Measurements from ENCODE around the gene C19orf47. TPM values are rescaled to one million over a fixed set of nuclear protein-coding genes. Genes with fewer than 3 reads are reported as not detected.

Gene C19orf47
- total and polyA plus RNA-seq, 2 experiments from 2014 or later = 6.2 to 11.2 TPM

DNA sequence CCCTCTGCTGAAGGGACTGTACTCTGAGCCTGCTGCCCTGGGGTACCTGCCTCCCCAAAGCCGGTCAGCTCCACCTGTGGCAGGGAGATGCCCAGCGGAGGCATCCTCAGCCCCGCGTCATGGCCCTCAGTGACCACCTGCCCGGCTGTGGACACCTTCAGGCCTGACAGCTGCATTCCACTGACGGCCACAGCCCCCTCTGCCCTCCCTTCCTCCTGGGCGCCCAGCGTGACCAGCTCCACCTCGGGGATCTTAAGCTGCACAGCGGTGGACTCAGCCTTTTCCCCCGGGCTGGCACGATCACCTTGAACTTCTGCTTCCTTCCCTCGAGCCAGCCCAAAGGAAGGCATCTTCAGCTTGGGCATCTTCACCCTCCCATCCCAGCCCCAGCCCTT lies 46.6 kb upstream of the C19orf47 start:
- H3K9ac ChIP-seq = no peak overlapping the region
- no peaks in the 10 kb centered on the region for H3K4me1 ChIP-seq (ENCODE audit: insufficient read depth)
- no peaks in the 10 kb centered on the region for H3K27me3 ChIP-seq (replicated peaks; ENCODE audit: insufficient read depth)
- H3K79me2 ChIP-seq (ENCODE audit: insufficient read depth) = no peaks in the 10 kb centered on the region
- DNase-seq = no peak
- WGBS, 2 experiments (ENCODE audit: low coverage in 1 of 2, low lambda C conversion rate in 2 of 2, missing lambda C conversion rate in 2 of 2) = 78 to 81% methylated on average over 13 of the region's 13 CpGs
- H3K4me3 ChIP-seq = no peak overlapping the region
- no peaks in the 10 kb centered on the region for H3K9me3 ChIP-seq (ENCODE audit: low read depth)
- no peak overlapping the region for H3K27ac ChIP-seq
- TF ChIP-seq EZH2phosphoT487 (IDR thresholded peaks at IDR 0.05; ENCODE audit: insufficient read depth, low read depth) (no peak), EZH2 (IDR thresholded peaks at IDR 0.05; ENCODE audit: insufficient read depth, poor library complexity, severe bottlenecking) (no peak)
- no peak overlapping the region for H3K4me2 ChIP-seq (ENCODE audit: unreplicated experiment)
- no peaks in the 10 kb centered on the region for H3K9me2 ChIP-seq (ENCODE audit: insufficient read depth)
- in situ Hi-C loops (cut with MboI) = no loop called here
- no peaks in the 10 kb centered on the region for H3K36me3 ChIP-seq (ENCODE audit: low read depth)
- no peaks in the 10 kb centered on the region for H4K20me1 ChIP-seq (ENCODE audit: insufficient read depth)
- no peaks in the 10 kb centered on the region for H3F3A ChIP-seq (ENCODE audit: insufficient read depth)
- no peak overlapping the region for H2AFZ ChIP-seq

DNA sequence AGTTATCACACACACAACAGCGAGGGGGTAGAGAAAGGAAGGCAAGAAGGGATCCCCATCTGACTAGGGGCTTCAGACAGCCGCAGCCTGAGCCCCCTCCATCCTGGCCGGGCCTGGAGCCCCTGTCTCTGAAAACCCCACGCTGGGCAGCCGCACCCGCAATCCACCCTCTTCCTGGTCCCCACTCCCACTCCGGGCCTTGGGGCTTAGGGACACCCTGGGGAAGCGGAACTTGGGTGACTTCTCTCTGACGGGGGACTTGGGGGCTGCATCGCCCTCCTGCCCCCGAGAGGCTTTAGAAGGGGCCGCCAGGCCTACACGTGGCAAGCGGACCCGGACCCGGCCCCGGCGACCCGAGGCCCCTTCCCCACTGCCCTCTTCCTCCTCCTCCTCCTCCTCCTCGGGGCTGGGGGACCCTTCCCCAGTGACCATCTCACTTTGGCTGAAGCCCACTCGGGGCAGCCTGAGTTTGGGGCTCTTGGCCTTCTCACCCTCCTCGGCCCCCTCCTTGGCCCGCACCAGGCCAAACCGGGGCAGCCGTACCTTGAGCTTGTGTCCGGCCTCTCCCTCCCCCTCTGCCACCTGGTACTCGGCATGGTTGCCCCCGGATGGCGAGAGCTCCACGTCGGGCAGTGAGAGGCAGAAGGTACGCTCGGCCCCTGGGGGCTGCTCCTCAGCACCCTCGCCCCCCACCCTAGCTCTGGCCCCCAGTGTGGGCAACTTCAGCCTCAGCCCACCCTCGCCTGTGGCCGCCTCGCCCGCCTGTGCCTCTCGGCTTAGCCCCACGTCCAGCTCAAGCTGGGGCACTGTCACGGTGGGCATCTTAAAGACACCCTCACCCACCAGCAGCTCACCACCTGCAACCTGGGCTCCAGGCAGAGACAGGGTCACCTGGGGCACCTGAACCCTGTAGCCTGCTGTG lies 46.0 kb upstream of the C19orf47 start:
- no peak overlapping the region for H2AFZ ChIP-seq
- H3K36me3 ChIP-seq (ENCODE audit: low read depth) = no peaks in the 10 kb centered on the region
- WGBS, 2 experiments (ENCODE audit: low coverage in 1 of 2, low lambda C conversion rate in 2 of 2, missing lambda C conversion rate in 2 of 2) = 82 to 84% methylated on average over 18 to 41 of the region's 41 CpGs
- in situ Hi-C loops (cut with MboI) = no loop called here
- H3K79me2 ChIP-seq (ENCODE audit: insufficient read depth) = no peaks in the 10 kb centered on the region
- no peaks in the 10 kb centered on the region for H3K9me2 ChIP-seq (ENCODE audit: insufficient read depth)
- no peaks in the 10 kb centered on the region for H4K20me1 ChIP-seq (ENCODE audit: insufficient read depth)
- no peak overlapping the region for H3K4me3 ChIP-seq
- DNase-seq = no peak
- no peak overlapping the region for H3K27ac ChIP-seq
- no peaks in the 10 kb centered on the region for H3F3A ChIP-seq (ENCODE audit: insufficient read depth)
- no peak overlapping the region for H3K4me2 ChIP-seq (ENCODE audit: unreplicated experiment)
- H3K9ac ChIP-seq = no peak overlapping the region
- H3K4me1 ChIP-seq (ENCODE audit: insufficient read depth) = no peaks in the 10 kb centered on the region
- H3K27me3 ChIP-seq (replicated peaks; ENCODE audit: insufficient read depth) = no peaks in the 10 kb centered on the region
- H3K9me3 ChIP-seq (ENCODE audit: low read depth) = no peaks in the 10 kb centered on the region
- TF ChIP-seq EZH2phosphoT487 (IDR thresholded peaks at IDR 0.05; ENCODE audit: insufficient read depth, low read depth) (no peak), EZH2 (IDR thresholded peaks at IDR 0.05; ENCODE audit: insufficient read depth, poor library complexity, severe bottlenecking) (no peak)

DNA sequence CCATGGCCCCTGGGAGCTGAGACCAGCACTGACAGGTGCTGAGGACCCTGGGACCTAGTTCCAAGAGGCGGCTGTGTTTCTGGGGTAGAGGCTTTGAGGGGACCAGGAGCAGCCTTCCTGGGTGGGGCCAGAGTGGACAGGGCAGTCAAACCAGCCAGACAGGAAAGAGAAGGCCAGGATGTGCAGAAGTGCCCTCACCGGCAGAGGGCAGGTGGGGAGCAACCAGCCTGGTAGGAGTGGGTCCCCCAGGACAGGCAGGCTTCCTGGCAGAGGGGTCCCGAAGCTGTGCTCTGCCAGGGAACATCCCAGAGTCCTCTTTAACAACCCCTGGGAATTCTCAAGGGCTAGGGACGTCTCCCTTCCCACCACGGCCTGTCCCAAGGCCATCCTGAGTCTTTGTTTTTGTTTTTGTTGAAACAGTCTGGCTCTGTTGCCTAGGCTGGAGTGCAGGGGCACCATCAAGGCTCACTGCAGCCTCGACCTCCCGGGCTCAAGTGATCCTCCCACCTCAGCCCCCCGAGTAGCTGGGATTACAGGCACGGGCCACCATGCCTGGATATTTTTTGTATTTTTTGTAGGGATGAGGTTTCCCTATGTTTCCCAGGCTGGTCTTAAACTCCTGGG lies 44.8 kb upstream of the C19orf47 start:
- H3K27ac ChIP-seq = no peak overlapping the region

DNA sequence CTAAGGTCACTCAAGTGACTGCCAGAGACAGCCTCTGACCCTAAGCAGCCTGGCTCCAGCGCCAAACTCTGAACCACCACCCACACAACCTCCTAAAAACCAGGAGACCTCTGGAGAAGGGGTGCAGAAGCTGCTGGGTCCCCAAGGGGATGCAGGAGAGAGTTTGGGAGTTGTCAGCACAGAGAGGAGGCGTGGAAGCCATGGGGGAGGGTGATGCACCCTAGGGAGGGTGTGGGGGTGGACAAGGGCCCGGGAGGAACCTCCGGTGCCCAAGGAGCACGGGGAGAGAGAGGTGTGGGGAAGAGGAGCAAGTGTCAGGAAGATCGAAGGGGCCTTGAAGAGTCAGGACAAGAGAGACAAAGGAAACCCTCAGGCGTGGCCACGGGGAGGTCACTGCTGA lies 43.9 kb upstream of the C19orf47 start:
- in situ Hi-C loops (cut with MboI) = no loop called here
- H3K27me3 ChIP-seq (replicated peaks; ENCODE audit: insufficient read depth) = no peaks in the 10 kb centered on the region
- no peak overlapping the region for H2AFZ ChIP-seq
- H3K4me2 ChIP-seq (ENCODE audit: unreplicated experiment) = no peak overlapping the region
- no peaks in the 10 kb centered on the region for H3K9me2 ChIP-seq (ENCODE audit: insufficient read depth)
- H3K36me3 ChIP-seq (ENCODE audit: low read depth) = no peaks in the 10 kb centered on the region
- no peaks in the 10 kb centered on the region for H3K9me3 ChIP-seq (ENCODE audit: low read depth)
- H4K20me1 ChIP-seq (ENCODE audit: insufficient read depth) = no peaks in the 10 kb centered on the region
- H3K9ac ChIP-seq = no peak overlapping the region
- no peak for DNase-seq
- no peaks in the 10 kb centered on the region for H3K79me2 ChIP-seq (ENCODE audit: insufficient read depth)
- no peak overlapping the region for H3K4me3 ChIP-seq
- no peaks in the 10 kb centered on the region for H3K4me1 ChIP-seq (ENCODE audit: insufficient read depth)
- TF ChIP-seq EZH2phosphoT487 (IDR thresholded peaks at IDR 0.05; ENCODE audit: insufficient read depth, low read depth) (no peak), EZH2 (IDR thresholded peaks at IDR 0.05; ENCODE audit: insufficient read depth, poor library complexity, severe bottlenecking) (no peak)
- WGBS, 2 experiments (ENCODE audit: low coverage in 1 of 2, low lambda C conversion rate in 2 of 2, missing lambda C conversion rate in 2 of 2) = 59 to 66% methylated on average over 6 to 8 of the region's 8 CpGs
- no peak overlapping the region for H3K27ac ChIP-seq
- no peaks in the 10 kb centered on the region for H3F3A ChIP-seq (ENCODE audit: insufficient read depth)

More for the DNA sequence above, 44.8 kb upstream of the C19orf47 start:
- H3K36me3 ChIP-seq (ENCODE audit: low read depth) = no peaks in the 10 kb centered on the region
- no peaks in the 10 kb centered on the region for H3K9me3 ChIP-seq (ENCODE audit: low read depth)
- TF ChIP-seq EZH2 (IDR thresholded peaks at IDR 0.05; ENCODE audit: insufficient read depth, poor library complexity, severe bottlenecking) (no peak), EZH2phosphoT487 (IDR thresholded peaks at IDR 0.05; ENCODE audit: insufficient read depth, low read depth) (no peak)
- H3K79me2 ChIP-seq (ENCODE audit: insufficient read depth) = no peaks in the 10 kb centered on the region
- no peak overlapping the region for H2AFZ ChIP-seq
- no peak for DNase-seq
- 59 to 62% methylated on average over 9 of the region's 9 CpGs for WGBS, 2 experiments (ENCODE audit: low coverage in 1 of 2, low lambda C conversion rate in 2 of 2, missing lambda C conversion rate in 2 of 2)
- H3K9me2 ChIP-seq (ENCODE audit: insufficient read depth) = no peaks in the 10 kb centered on the region
- no peaks in the 10 kb centered on the region for H3K4me1 ChIP-seq (ENCODE audit: insufficient read depth)
- H3K9ac ChIP-seq = no peak overlapping the region
- H4K20me1 ChIP-seq (ENCODE audit: insufficient read depth) = no peaks in the 10 kb centered on the region
- H3K4me3 ChIP-seq = no peak overlapping the region
- in situ Hi-C loops (cut with MboI) = no loop called here
- H3K27me3 ChIP-seq (replicated peaks; ENCODE audit: insufficient read depth) = no peaks in the 10 kb centered on the region
- H3K4me2 ChIP-seq (ENCODE audit: unreplicated experiment) = no peak overlapping the region
- H3F3A ChIP-seq (ENCODE audit: insufficient read depth) = no peaks in the 10 kb centered on the region
